SK-N-SH treated with all-trans-retinoic acid at 6 μM for 48 hours (cell line): ENCODE results near the gene FIGNL1.

Experiments used
- PATZ1 ChIP-seq: fragments of 250-450 bp; sonication (Bioruptor Pico); IDR thresholded peaks from 2 replicates; pipeline ENCODE4 v1.8.0; 2020; ENCODE audit warnings: mild to moderate bottlenecking, moderate library complexity, borderline replicate concordance
- SNAI2 ChIP-seq: fragments of 250-450 bp; sonication (Bioruptor Pico); IDR thresholded peaks from 2 replicates; pipeline ENCODE4 v1.5.0; 2020; ENCODE audit warnings: mild to moderate bottlenecking, moderate library complexity
- ZNF70 ChIP-seq: fragments of 450-650 bp; formaldehyde crosslinking; IDR thresholded peaks from 2 replicates; pipeline ENCODE4 v1.5.0; 2020; ENCODE audit warnings: mild to moderate bottlenecking, moderate library complexity

GRCh38 chr7:50470250-50471163, 20.4 kb upstream of the FIGNL1 start:
- TF ChIP-seq SNAI2 (CRISPR knock-in tag) (no peak), ZNF70 (no peak), PATZ1 (CRISPR knock-in tag) (no peak)
